ENCODE measurements around the gene CLDN8. TPM values are rescaled to one million over a fixed set of nuclear protein-coding genes. Genes with fewer than 3 reads are reported as not detected.

CLDN8 gene
- polyA plus RNA-seq, 1 donor (not counting 4 experiments of a cell fraction or from before 2014, with no cell fraction given): 0.07 TPM

DNA sequence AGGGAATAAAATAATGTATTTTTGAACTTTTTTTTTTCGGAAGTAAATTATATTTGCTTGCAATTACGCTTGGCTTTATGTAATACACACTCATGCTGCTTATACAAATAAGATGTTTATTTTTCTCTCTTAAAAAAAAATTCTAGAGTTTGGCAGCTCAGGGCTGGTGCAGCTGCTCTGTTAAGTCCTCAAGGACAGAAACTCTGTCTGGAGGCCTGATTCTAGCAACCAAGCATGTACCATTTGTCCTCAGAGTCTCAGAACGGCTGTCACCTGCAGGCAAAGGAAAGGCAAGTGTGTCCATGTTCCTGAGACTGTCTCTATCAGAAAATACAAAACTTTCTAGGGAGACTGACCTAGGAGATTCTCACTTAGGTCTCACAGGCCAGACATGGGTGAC is 26.1 kb downstream of the CLDN8 start:
- Histone ChIP-seq H3K9me1 (ENCODE audit: control insufficient read depth, extremely low read depth, insufficient read depth, low read length) (no peaks in the 10 kb centered on the region), H4K20me1 (ENCODE audit: control insufficient read depth, extremely low read depth, insufficient read depth, low read length) (no peaks in the 10 kb centered on the region), H3K36me3 (ENCODE audit: control insufficient read depth in 2 of 2, extremely low read depth in 1 of 2, insufficient read depth in 2 of 2, low read length in 2 of 2) (no peaks in the 10 kb centered on the region), H3K27me3 (ENCODE audit: control insufficient read depth, extremely low read depth, insufficient read depth, low read length) (no peaks in the 10 kb centered on the region), H3K79me2 (ENCODE audit: control insufficient read depth, insufficient read depth, low read length) (no peaks in the 10 kb centered on the region), H2AFZ (ENCODE audit: control insufficient read depth, low read length) (no peak overlapping the region), H3K4me3 (ENCODE audit: control insufficient read depth in 2 of 3, extremely low read depth in 1 of 3, insufficient read depth in 2 of 3, low read depth in 1 of 3, low read length in 3 of 3) (no peak overlapping the region), H3K27ac (ENCODE audit: control insufficient read depth, insufficient read depth, low read length) (no peak overlapping the region), H3K9me3 (ENCODE audit: control insufficient read depth, low read depth, low read length) (no peaks in the 10 kb centered on the region), H3K9ac (ENCODE audit: control insufficient read depth, extremely low read depth, insufficient read depth, low read length) (no peak overlapping the region), H3K4me2 (ENCODE audit: control insufficient read depth, extremely low read depth, insufficient read depth, low read depth, low read length) (no peak overlapping the region), H3K4me1 (ENCODE audit: control insufficient read depth, extremely low read depth, insufficient read depth, low read length) (no peaks in the 10 kb centered on the region)
- dilution Hi-C loops (cut with MboI; ENCODE audit: extremely low pct_ligation_motif_present, low sequenced_read_pairs): no loop called here
- DNase-seq (ENCODE audit: low read depth, low spot score) (no peak), FAIRE-seq (no peak)
- TF ChIP-seq, protein P1, sequence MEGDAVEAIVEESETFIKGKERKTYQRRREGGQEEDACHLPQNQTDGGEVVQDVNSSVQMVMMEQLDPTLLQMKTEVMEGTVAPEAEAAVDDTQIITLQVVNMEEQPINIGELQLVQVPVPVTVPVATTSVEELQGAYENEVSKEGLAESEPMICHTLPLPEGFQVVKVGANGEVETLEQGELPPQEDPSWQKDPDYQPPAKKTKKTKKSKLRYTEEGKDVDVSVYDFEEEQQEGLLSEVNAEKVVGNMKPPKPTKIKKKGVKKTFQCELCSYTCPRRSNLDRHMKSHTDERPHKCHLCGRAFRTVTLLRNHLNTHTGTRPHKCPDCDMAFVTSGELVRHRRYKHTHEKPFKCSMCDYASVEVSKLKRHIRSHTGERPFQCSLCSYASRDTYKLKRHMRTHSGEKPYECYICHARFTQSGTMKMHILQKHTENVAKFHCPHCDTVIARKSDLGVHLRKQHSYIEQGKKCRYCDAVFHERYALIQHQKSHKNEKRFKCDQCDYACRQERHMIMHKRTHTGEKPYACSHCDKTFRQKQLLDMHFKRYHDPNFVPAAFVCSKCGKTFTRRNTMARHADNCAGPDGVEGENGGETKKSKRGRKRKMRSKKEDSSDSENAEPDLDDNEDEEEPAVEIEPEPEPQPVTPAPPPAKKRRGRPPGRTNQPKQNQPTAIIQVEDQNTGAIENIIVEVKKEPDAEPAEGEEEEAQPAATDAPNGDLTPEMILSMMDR (optimal IDR thresholded peaks at IDR 0.05 in 1 of 3, IDR thresholded peaks at IDR 0.05 in 1 of 3, conservative IDR thresholded peaks at IDR 0.05 in 1 of 3; ENCODE audit: extremely low read depth in 1 of 3, insufficient read depth in 2 of 3, low read length in 3 of 3): no peak
- no peak for TF ChIP-seq EZH2 (IDR thresholded peaks at IDR 0.05; ENCODE audit: low read length)

DNA sequence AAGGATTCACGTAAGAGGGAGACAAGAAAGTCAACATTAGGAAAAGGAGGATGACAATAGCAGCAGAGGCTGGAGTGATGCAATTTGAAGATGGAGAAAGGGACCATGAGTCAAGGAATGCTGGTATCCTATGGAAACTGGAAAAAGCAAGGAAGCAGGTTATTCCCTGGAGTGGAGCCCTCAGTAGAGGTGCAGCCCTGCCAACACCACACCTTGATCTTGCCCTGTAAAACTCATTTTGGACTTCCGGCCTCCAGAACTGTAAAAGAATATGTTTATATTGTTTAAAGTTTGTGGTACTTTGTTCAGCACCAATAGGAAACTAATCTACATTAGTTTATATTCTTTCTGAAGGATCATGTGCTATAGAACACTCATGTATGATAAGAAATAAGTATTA is 29.7 kb downstream of the CLDN8 start:
- Histone ChIP-seq H4K20me1 (ENCODE audit: control insufficient read depth, extremely low read depth, insufficient read depth, low read length) (no peaks in the 10 kb centered on the region), H3K79me2 (ENCODE audit: control insufficient read depth, insufficient read depth, low read length) (no peaks in the 10 kb centered on the region), H2AFZ (ENCODE audit: control insufficient read depth, low read length) (no peak overlapping the region), H3K4me1 (ENCODE audit: control insufficient read depth, extremely low read depth, insufficient read depth, low read length) (no peaks in the 10 kb centered on the region), H3K36me3 (ENCODE audit: control insufficient read depth in 2 of 2, extremely low read depth in 1 of 2, insufficient read depth in 2 of 2, low read length in 2 of 2) (no peaks in the 10 kb centered on the region), H3K9me3 (ENCODE audit: control insufficient read depth, low read depth, low read length) (no peaks in the 10 kb centered on the region), H3K4me3 (ENCODE audit: control insufficient read depth in 2 of 3, extremely low read depth in 1 of 3, insufficient read depth in 2 of 3, low read depth in 1 of 3, low read length in 3 of 3) (no peak overlapping the region), H3K9me1 (ENCODE audit: control insufficient read depth, extremely low read depth, insufficient read depth, low read length) (no peaks in the 10 kb centered on the region), H3K27me3 (ENCODE audit: control insufficient read depth, extremely low read depth, insufficient read depth, low read length) (no peaks in the 10 kb centered on the region), H3K4me2 (ENCODE audit: control insufficient read depth, extremely low read depth, insufficient read depth, low read depth, low read length) (no peak overlapping the region), H3K9ac (ENCODE audit: control insufficient read depth, extremely low read depth, insufficient read depth, low read length) (no peak overlapping the region), H3K27ac (ENCODE audit: control insufficient read depth, insufficient read depth, low read length) (no peak overlapping the region)
- no peak for FAIRE-seq
- dilution Hi-C loops (cut with MboI; ENCODE audit: extremely low pct_ligation_motif_present, low sequenced_read_pairs): no loop called here
- no peak for TF ChIP-seq EZH2 (IDR thresholded peaks at IDR 0.05; ENCODE audit: low read length)
- TF ChIP-seq, protein P1 (optimal IDR thresholded peaks at IDR 0.05 in 1 of 3, IDR thresholded peaks at IDR 0.05 in 1 of 3, conservative IDR thresholded peaks at IDR 0.05 in 1 of 3; ENCODE audit: extremely low read depth in 1 of 3, insufficient read depth in 2 of 3, low read length in 3 of 3): no peak
- DNase-seq (ENCODE audit: low read depth, low spot score): no peak

Data from keratinocyte (primary cell).